NCI-H1417 (cell line): ENCODE measurements around the gene CEP164.
A peak's percentile ranks its signal among the peaks of the same experiment; 100 is the strongest.
"Not testable (repeated sequence)": the region's sequence is repeated elsewhere in the genome, so short reads cannot be mapped to it uniquely, and the experiment has no call there.

ENCODE experiments used
- DNase-seq, 3 experiments: peaks; one replicate each; lab custom pipeline; 2025; lab: John Stamatoyannopoulos, UW

CEP164 gene

GRCh38 chr11:117395476-117395875 is 67.8 kb downstream of the CEP164 start:
- DNase-seq, result no peak

- no peak for DNase-seq
These were observed 69.3 kb downstream of the CEP164 start for GRCh38 chr11:117396970-117397369.

DNA sequence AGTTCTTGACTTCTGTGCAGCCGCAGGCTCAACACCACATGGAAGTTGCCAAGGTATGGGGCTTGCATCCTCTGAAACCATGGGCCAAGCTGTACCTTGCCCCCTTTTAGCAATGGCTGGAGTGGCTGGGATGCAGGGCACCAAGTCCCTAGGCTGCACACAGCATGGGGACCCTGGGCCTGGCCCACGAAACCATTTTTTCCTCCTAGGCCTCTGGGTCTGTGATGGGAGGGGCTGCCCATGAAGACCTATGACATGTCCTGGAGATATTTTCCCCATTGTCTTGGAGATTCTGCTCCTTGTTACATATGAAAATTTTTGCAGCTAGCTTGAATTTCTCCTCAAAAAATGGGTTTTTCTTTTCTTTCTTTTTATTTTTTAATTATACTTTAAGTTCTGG is 71.0 kb downstream of the CEP164 start:
- not testable (repeated sequence) for DNase-seq

GRCh38 chr11:117399100-117399840 is 71.6 kb downstream of the CEP164 start:
- DNase-seq, result not testable (repeated sequence)

DNA sequence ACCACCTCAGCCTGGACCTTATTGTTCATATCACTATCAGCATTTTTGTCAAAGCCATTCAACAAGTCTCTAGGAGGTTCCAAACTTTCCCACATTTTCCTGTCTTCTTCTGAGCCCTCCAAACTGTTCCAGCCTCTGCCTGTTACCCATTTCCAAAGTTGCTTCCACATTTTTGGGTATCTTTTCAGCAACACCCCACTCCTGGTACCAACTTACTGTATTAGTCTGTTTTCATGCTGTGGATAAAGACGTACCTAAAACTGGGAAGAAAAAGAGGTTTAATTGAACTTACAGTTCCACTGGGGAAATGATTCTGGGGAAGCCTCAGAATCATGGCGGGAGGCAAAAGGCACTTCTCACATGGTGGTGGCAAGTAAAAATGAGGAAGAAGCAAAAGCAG is 78.2 kb downstream of the CEP164 start:
- DNase-seq, result not testable (repeated sequence)

DNA sequence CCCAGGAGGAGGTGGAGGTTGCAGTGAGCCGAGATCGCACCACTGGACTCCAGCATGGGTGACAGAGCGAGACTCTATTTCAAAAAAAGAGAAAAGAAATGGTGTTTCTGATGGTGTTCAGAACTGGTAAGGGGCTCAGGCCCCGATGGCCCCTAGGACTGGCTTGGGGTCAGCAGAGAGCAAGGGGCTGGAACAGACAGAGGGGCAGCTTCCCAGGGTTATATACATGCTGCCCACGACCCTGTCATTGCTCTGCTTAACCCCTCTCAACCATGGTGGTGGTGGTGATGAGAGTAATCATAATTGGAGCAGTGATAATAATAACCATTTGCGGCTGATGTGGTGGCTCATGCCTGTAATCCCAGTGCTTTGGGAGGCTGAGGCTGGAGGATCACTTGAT is 79.4 kb downstream of the CEP164 start:
- DNase-seq, result no peak

DNA sequence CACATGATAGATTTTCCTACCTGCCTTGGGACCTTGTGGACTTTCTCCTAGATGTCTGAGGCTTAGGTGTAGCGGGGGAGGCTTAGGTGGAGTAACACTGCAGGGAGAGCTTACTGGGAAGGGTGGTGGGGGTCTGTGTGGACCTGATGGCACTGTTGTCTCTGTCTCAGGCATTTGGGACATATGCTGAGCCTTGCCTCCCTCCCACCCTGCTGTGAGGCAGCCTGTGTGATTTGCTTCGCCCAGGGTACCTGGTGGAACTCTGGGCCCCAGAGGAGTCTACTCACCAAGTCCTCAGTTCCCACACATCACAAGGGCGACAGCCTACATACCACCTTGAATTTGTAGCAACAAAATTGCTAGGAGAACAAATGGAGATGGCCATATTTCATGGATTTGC is 80.7 kb downstream of the CEP164 start:
- DNase-seq, result no peak

- DNase-seq, result no peak
These were observed 81.9 kb downstream of the CEP164 start for GRCh38 chr11:117409511-117409910.

GRCh38 chr11:117410238-117410637 is 82.6 kb downstream of the CEP164 start:
- DNase-seq, result no peak

DNA sequence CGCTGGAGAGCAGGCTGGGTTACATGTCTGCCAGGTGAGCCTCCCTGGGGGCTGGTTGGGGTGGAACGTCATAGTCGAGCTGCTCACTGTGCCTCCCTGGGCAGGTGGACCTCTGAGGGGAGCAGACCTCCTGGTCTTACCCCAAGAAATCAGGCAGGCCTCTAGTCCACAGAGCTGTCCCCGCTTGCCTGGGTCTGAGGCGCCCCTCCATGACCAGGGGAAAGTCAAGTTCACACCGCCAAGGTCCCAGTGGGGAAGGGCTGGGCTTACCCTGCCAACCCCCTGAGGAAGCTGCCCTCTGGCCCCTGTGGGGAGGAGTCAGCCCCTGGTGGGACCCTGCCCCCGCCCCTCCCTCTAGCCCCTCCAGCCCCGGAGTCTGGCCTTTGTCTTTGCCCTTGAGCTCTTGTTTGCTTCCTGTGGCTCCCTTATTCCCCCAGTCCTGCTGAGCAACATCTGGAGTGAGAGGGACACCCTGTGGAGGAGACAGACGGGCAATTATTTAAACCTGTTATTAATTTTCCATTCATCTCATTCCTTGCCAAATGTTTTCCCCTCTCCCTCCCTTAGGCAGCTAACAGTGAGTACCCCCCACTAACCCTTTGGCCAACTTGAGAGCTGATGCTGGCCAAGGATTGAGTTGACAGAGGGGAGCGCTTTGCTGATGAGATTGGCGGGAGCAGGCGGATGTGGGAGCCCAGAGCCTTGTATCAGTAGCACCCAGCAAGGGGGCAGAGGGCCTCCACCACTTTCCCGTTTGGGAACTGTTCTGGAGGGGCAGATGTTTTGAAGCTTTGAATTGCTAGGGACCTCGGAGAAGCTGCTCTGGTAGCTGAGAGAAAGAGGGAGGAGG is 83.4 kb downstream of the CEP164 start:
- DNase-seq, result peak in 2 of 3 experiments; percentile 96 to 99

DNA sequence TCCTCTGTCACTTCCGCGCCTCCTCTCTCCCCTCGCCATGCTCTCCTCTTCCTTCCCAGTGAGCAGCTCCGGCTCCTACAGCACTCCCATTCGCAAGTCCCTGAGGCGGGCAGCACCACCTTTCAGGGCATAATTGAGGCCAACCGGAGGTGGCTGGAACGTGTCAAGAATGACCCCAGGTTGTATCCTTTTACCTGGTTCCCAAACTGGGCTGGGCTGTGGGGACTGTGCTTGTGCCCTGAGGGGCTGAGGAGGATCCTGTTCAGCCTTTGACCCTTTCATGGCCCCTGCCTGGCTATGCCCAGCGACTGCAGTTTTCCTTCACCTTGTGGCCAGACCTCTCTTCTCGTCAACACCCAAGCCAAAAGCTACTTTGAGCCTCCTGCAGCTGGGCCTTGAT is 84.1 kb downstream of the CEP164 start:
- no peak for DNase-seq

- no peak for DNase-seq
These were observed 84.5 kb downstream of the CEP164 start for GRCh38 chr11:117412176-117412575.

DNA sequence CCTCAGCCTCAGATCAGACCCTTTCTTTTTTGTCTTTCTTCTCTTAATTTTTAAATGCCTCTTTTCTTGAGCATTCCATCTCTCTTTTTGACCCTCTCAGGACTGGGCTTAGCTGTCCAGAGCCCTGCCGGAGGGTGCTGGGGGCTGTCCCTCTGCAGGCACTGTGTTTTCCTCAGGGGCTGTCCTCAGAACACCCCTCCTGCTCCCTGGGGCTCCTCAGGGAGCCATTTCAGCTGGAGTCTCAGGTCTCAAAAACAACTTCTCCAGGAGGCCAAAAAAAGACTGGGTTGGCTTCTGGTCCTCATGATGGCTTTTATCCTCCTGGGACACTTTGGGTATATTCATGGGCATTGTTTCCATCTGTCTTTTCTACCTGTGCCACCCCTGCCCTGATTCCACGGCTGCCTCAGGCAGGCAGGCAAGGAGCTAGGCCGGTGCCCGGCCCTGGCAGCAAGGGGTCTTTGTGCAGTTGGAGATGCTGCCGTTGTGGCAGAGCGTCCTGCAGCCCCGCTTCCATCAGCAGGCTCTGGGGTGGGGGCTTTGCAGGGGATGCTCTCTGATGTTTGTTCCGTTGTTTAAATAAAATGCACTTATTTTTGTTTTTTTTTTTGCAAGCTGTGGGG is 85.1 kb downstream of the CEP164 start:
- DNase-seq, result no peak

DNA sequence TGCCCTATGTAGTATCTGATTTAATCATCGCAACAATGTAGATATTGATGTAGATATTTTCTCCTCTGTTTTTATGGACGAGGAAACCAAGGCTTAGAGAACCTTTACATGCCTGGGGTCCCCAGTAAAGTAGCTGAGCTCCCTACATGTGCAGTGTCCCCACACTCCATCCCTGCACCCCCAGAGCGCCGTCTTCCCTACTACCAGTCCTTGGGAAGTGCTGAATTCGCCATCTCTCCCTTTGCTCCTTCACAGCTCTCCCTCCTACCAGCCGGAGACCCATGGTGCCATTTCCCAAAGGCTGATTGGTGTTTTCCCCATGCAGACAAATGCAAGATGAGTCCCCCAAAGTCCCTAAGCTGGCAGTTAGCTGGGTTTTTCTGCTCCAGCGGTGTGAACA is 86.0 kb downstream of the CEP164 start:
- DNase-seq, result no peak

GRCh38 chr11:117414724-117415123 is 87.1 kb downstream of the CEP164 start:
- DNase-seq, result no peak

DNA sequence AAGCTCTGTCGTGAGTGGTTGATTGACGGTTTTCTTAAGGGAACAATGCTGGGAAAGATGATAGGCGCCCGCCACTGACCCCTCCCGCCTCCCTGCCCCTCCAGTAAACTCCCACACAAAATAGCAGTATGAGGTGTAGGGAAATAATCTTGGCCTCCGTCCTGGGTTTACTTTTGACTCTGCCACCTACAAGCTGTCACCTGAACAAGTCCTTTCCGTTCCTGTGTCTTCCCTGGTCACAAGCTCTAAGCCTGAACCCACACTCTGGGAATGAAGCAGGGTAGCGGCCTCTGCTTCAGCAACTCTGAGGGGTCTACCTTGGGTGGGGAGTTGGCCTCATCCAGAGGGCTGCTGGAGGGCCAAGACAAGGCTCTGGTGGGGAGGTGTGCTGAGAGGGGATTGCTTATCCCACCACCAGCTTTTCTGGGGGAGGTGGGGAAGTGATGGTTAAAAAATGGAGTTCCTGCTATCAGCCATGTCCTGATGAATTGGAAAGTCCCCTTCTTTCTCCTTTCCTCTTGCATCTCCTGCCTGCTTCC is 87.8 kb downstream of the CEP164 start:
- no peak for DNase-seq

DNA sequence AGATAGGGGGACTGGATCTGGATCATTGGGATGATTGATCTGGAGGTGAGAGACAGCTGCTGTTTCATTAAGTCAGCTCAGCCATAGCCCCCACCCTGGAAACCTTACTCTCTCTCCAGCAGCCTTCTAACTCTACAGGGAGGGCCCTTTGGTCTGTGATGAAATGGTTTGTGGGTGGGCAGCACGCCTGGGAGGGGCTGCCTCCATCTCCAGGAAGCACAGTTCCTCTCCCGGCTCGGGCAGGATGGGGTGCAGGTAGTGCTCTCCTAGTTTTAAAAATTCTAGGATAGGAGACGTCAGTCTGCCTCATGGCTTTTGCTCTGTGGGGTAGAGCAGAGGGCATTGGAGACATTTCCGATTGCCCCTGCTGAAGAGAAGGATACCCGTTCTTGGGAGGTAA is 89.7 kb downstream of the CEP164 start:
- no peak for DNase-seq

- no peak for DNase-seq
These were observed 90.2 kb downstream of the CEP164 start for GRCh38 chr11:117417856-117418255.

GRCh38 chr11:117418737-117419481 is 91.3 kb downstream of the CEP164 start:
- no peak for DNase-seq

- no peak for DNase-seq
These were observed 92.0 kb downstream of the CEP164 start for GRCh38 chr11:117419482-117420142.

- no peak for DNase-seq
These were observed 92.5 kb downstream of the CEP164 start for GRCh38 chr11:117420143-117420485.
